Suprapubic skin (tissue), 4 donors: ENCODE measurements around the gene FOXA3. TPM values are rescaled to one million over a fixed set of nuclear protein-coding genes. Genes with fewer than 3 reads are reported as not detected.

ENCODE experiments used
- DNase-seq, 2 donors: peaks; one replicate each; pipeline ENCODE4 v3.0.0-alpha.2; 2019; ENCODE audit warnings: low spot score in 2 of 2
- H3K27ac ChIP-seq: fragments of 200-600 bp; sonication (generic); one replicate; pipeline ENCODE4 v1.5.1; 2019
- H3K27me3 ChIP-seq: fragments of 200-600 bp; sonication (generic); one replicate; pipeline ENCODE4 v1.5.1; 2019
- H3K36me3 ChIP-seq: fragments of 200-600 bp; sonication (generic); one replicate; pipeline ENCODE4 v1.5.1; 2019
- H3K4me1 ChIP-seq: fragments of 200-600 bp; sonication (generic); one replicate; pipeline ENCODE4 v1.5.1; 2019
- H3K4me3 ChIP-seq: fragments of 200-600 bp; sonication (generic); one replicate; pipeline ENCODE4 v1.5.1; 2019; ENCODE audit warnings: mild to moderate bottlenecking
- H3K9me3 ChIP-seq: fragments of 200-600 bp; sonication (generic); one replicate; pipeline ENCODE4 v1.5.1; 2019
- EP300 ChIP-seq: sonication (generic); formaldehyde crosslinking; IDR thresholded peaks from one replicate; pipeline ENCODE4 v1.6.1; 2017; ENCODE audit warnings: antibody characterized with exemption
- POLR2A ChIP-seq, 2 donors: fragments of 450-650 bp; IDR thresholded peaks; one replicate each; pipeline ENCODE4 v1.6.1; 2017; ENCODE audit warnings: antibody characterized with exemption in 2 of 2, mild to moderate bottlenecking in 2 of 2, moderate library complexity in 2 of 2
- POLR2AphosphoS5 ChIP-seq, 3 donors: sonication (generic); formaldehyde crosslinking; IDR thresholded peaks; one replicate each; pipeline ENCODE4 v1.6.1; 2017; ENCODE audit warnings: antibody characterized with exemption in 3 of 3
- WGBS: methylation state at CpG from one replicate; pipeline ENCODE4 v1.1.5; 2018; 5-methylcytosine and 5-hydroxymethylcytosine counted together
- total RNA-seq, 4 donors: library from RNA; depleted of rRNA; stranded (reverse); fragments of >200 nt; gene quantifications; one replicate each; pipeline ENCODE4 v1.1.0, GENCODE V29; 2016
- TF ChIP-seq, protein P1 (sequence below), 2 donors: fragments of 200-600 bp in 1 of 2; fragments of 450-650 bp in 1 of 2; sonication (generic) in 1 of 2; IDR thresholded peaks; one replicate each; pipeline ENCODE4 v1.5.1; 2016 to 2019; ENCODE audit warnings: antibody characterized with exemption in 2 of 2, mild to moderate bottlenecking in 1 of 2, moderate library complexity in 1 of 2

The FOXA3 gene
- total RNA-seq, 4 donors from 2014 or later, result 0.30 TPM; not detected in 3

- no peaks in the 10 kb centered on the region for H3K27me3 ChIP-seq
- DNase-seq, result no peak
- H3K36me3 ChIP-seq, result peaks cover 98% of the 10 kb centered on the region
- 90% methylated on average over 2 of the region's 7 CpGs for WGBS
- no peak overlapping the region for H3K4me3 ChIP-seq
- TF ChIP-seq, protein P1, sequence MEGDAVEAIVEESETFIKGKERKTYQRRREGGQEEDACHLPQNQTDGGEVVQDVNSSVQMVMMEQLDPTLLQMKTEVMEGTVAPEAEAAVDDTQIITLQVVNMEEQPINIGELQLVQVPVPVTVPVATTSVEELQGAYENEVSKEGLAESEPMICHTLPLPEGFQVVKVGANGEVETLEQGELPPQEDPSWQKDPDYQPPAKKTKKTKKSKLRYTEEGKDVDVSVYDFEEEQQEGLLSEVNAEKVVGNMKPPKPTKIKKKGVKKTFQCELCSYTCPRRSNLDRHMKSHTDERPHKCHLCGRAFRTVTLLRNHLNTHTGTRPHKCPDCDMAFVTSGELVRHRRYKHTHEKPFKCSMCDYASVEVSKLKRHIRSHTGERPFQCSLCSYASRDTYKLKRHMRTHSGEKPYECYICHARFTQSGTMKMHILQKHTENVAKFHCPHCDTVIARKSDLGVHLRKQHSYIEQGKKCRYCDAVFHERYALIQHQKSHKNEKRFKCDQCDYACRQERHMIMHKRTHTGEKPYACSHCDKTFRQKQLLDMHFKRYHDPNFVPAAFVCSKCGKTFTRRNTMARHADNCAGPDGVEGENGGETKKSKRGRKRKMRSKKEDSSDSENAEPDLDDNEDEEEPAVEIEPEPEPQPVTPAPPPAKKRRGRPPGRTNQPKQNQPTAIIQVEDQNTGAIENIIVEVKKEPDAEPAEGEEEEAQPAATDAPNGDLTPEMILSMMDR (IDR thresholded peaks at IDR 0.05), result no peak
- TF ChIP-seq EP300, result no peak
- TF ChIP-seq POLR2A (IDR thresholded peaks at IDR 0.05), result no peak
- TF ChIP-seq POLR2AphosphoS5 (IDR thresholded peaks at IDR 0.05), result no peak
- H3K4me1 ChIP-seq, result no peaks in the 10 kb centered on the region
- no peaks in the 10 kb centered on the region for H3K9me3 ChIP-seq
- H3K27ac ChIP-seq, result no peak overlapping the region
Measured at GRCh38 chr19:45834970-45835369, 29.2 kb upstream of the FOXA3 start.

DNA sequence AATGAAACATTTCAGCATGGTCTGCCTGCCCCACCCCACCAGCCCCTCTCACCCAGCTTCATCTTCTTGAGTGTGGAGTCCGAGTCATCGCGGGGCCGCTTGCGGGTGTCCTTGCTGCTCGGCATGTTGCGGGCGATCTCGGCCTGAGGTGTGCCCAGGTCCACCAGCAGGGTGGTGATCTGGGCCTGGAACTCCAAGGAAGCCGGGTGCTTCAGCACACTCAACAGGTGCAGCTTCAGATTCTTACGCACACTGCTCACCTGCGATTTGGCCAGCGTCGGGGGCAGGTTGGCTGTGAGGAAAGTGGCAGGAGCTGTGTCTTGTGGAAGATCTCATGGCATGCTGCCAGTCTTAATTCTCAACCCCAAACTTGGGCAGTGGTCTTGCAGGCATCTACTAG lies 21.9 kb upstream of the FOXA3 start:
- Histone ChIP-seq H3K27ac (no peak overlapping the region), H3K9me3 (no peaks in the 10 kb centered on the region), H3K27me3 (no peaks in the 10 kb centered on the region), H3K4me1 (no peaks in the 10 kb centered on the region), H3K36me3 (peaks cover 97% of the 10 kb centered on the region), H3K4me3 (no peak overlapping the region)
- TF ChIP-seq POLR2A (IDR thresholded peaks at IDR 0.05) (no peak), POLR2AphosphoS5 (IDR thresholded peaks at IDR 0.05) (no peak), EP300 (no peak)
- TF ChIP-seq, protein P1 (IDR thresholded peaks at IDR 0.05), result no peak
- WGBS, result 99% methylated on average over 9 of the region's 14 CpGs
- no peak for DNase-seq

- Histone ChIP-seq H3K4me1 (no peaks in the 10 kb centered on the region), H3K27me3 (no peaks in the 10 kb centered on the region), H3K9me3 (no peaks in the 10 kb centered on the region), H3K4me3 (no peak overlapping the region), H3K36me3 (peaks cover 99% of the 10 kb centered on the region), H3K27ac (no peak overlapping the region)
- 95% methylated on average over 9 of the region's 13 CpGs for WGBS
- no peak for DNase-seq
- TF ChIP-seq, protein P1 (IDR thresholded peaks at IDR 0.05), result no peak
- no peak for TF ChIP-seq POLR2AphosphoS5 (IDR thresholded peaks at IDR 0.05)
- no peak for TF ChIP-seq EP300
Measured at GRCh38 chr19:45847663-45848062, 16.5 kb upstream of the FOXA3 start.

DNA sequence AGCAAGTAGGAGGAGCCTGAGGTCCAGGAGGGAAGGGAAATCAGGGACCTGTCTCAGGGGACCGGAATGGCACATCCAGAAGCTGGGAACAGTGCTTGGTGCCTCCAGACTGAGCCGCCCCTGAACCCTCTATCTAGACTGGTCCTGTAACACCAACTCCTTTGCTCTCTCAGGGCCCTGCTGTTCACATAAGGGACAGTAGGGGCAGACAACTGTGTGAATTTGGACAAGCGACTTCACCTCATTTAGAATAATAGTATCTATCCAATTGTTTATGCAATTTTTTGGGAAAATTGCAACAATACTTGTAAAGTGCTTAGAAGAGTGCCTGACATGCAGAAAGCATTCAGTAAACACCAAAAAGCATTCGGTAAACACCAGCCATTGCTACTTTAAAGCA lies 15.2 kb upstream of the FOXA3 start:
- Histone ChIP-seq H3K27ac (no peak overlapping the region), H3K4me3 (no peak overlapping the region), H3K4me1 (no peaks in the 10 kb centered on the region), H3K27me3 (no peaks in the 10 kb centered on the region), H3K36me3 (peaks cover 99% of the 10 kb centered on the region), H3K9me3 (no peaks in the 10 kb centered on the region)
- TF ChIP-seq POLR2AphosphoS5 (IDR thresholded peaks at IDR 0.05) (no peak), POLR2A (IDR thresholded peaks at IDR 0.05) (no peak), EP300 (no peak)
- TF ChIP-seq, protein P1 (IDR thresholded peaks at IDR 0.05), result no peak
- 93% methylated on average over 4 of the region's 4 CpGs for WGBS
- DNase-seq, result no peak

- H3K27ac ChIP-seq, result no peak overlapping the region
- no peaks in the 10 kb centered on the region for H3K27me3 ChIP-seq
- DNase-seq, result no peak
- no peaks in the 10 kb centered on the region for H3K4me1 ChIP-seq
- no peaks in the 10 kb centered on the region for H3K9me3 ChIP-seq
- peaks cover 73% of the 10 kb centered on the region for H3K36me3 ChIP-seq
- WGBS, result 89% methylated on average over 10 of the region's 10 CpGs
- no peak overlapping the region for H3K4me3 ChIP-seq
- TF ChIP-seq EP300, result no peak
Measured at GRCh38 chr19:45852145-45852750, 11.9 kb upstream of the FOXA3 start.

GRCh38 chr19:45852983-45853382 lies 11.1 kb upstream of the FOXA3 start:
- Histone ChIP-seq H3K4me3 (no peak overlapping the region), H3K27ac (no peak overlapping the region), H3K36me3 (peaks cover 65% of the 10 kb centered on the region), H3K27me3 (no peaks in the 10 kb centered on the region), H3K4me1 (no peaks in the 10 kb centered on the region), H3K9me3 (no peaks in the 10 kb centered on the region)
- TF ChIP-seq POLR2A (IDR thresholded peaks at IDR 0.05) (no peak), EP300 (no peak), POLR2AphosphoS5 (IDR thresholded peaks at IDR 0.05) (no peak)
- TF ChIP-seq, protein P1 (IDR thresholded peaks at IDR 0.05), result no peak
- DNase-seq, result no peak
- 65% methylated on average over 5 of the region's 7 CpGs for WGBS
